H1 (cell line): ENCODE measurements around the gene MVD. TPM values are rescaled to one million over a fixed set of nuclear protein-coding genes. Genes with fewer than 3 reads are reported as not detected.
A peak's percentile ranks its signal among the peaks of the same experiment; 100 is the strongest.

Experiments
- CTCF ChIA-PET: fragments of 300-600 bp; sonication (Branson Sonifier 250); formaldehyde crosslinking; loops from one replicate; lab custom pipeline; 2021; ENCODE audit not compliant: partially characterized antibody; lab: Charles Lee
- POLR2A ChIA-PET: fragments of 300-600 bp; sonication (Branson Sonifier 250); formaldehyde crosslinking; loops from one replicate; lab custom pipeline; 2021; ENCODE audit warnings: inconsistent platforms; ENCODE audit not compliant: partially characterized antibody; lab: Charles Lee
- DNase-seq, 2 experiments: peaks; one replicate each; pipeline versions ENCODE4 v3.0.0 to v3.0.0-alpha.2; 2010 to 2022; ENCODE audit warnings: low spot score in 2 of 2, low read depth in 1 of 2, mixed read lengths in 1 of 2
- FAIRE-seq: peaks from 2 replicates; lab custom pipeline; 2011; peaks lifted over from hg19 to GRCh38; lab: Jason Lieb, UNC
- H2AFZ ChIP-seq: 2 replicates; pipeline ENCODE4 v1.8.1; 2012; ENCODE audit warnings: low read length, inconsistent platforms
- H2AK5ac ChIP-seq: 2 replicates; pipeline ENCODE4 v1.6.1; 2013; ENCODE audit warnings: low read depth, low read length
- H2BK120ac ChIP-seq: replicated peaks from 2 replicates; pipeline ENCODE3; 2013; ENCODE audit warnings: low read depth, low read length, inconsistent platforms
- H2BK12ac ChIP-seq: 2 replicates; pipeline ENCODE4 v1.6.1; 2013; ENCODE audit warnings: low read depth, low read length
- H2BK15ac ChIP-seq: 2 replicates; pipeline ENCODE4 v1.6.1; 2013; ENCODE audit warnings: low read length
- H2BK20ac ChIP-seq: 2 replicates; pipeline ENCODE4 v1.6.1; 2013; ENCODE audit warnings: low read length
- H2BK5ac ChIP-seq: 2 replicates; pipeline ENCODE4 v1.6.1; 2013; ENCODE audit warnings: low read depth, low read length
- H3K14ac ChIP-seq: 2 replicates; pipeline ENCODE4 v1.6.1; 2013; ENCODE audit warnings: inconsistent platforms; ENCODE audit not compliant: insufficient read length
- H3K18ac ChIP-seq: 2 replicates; pipeline ENCODE4 v1.6.1; 2013; ENCODE audit warnings: low read length; ENCODE audit errors: extremely low read depth
- H3K23ac ChIP-seq: 2 replicates; pipeline ENCODE4 v1.6.1; 2013; ENCODE audit warnings: inconsistent platforms; ENCODE audit not compliant: insufficient read length
- H3K23me2 ChIP-seq: 2 replicates; pipeline ENCODE4 v1.6.1; 2013; ENCODE audit warnings: low read depth, low read length
- H3K27ac ChIP-seq: 2 replicates; pipeline ENCODE4 v1.6.1; 2011; ENCODE audit warnings: low read depth, low read length, inconsistent platforms
- H3K27me3 ChIP-seq, 4 experiments: replicated peaks in 1 of 4; 1 replicate in 1 of 4; 2 replicates in 3 of 4; pipeline versions ENCODE4 v1.6.1 to v1.8.1; 2011 to 2013; ENCODE audit warnings: low read length in 3 of 4, mild to moderate bottlenecking in 3 of 4, inconsistent platforms in 2 of 4, mixed read lengths in 2 of 4, moderate library complexity in 1 of 4; ENCODE audit not compliant: control insufficient read depth in 3 of 4, insufficient read depth in 3 of 4; ENCODE audit errors: extremely low read depth in 1 of 4
- H3K36me3 ChIP-seq, 4 experiments: 2 replicates each; pipeline versions ENCODE4 v1.6.1 to v1.8.1; 2011 to 2013; ENCODE audit warnings: mild to moderate bottlenecking in 4 of 4, low read length in 3 of 4, moderate library complexity in 2 of 4, control low read depth in 1 of 4, inconsistent platforms in 1 of 4; ENCODE audit not compliant: insufficient read depth in 4 of 4, control insufficient read depth in 2 of 4
- H3K4ac ChIP-seq: replicated peaks from 2 replicates; pipeline ENCODE3; 2013; ENCODE audit warnings: low read length, low read depth, mixed read lengths, inconsistent platforms; ENCODE audit not compliant: insufficient read length
- H3K4me1 ChIP-seq, 4 experiments: replicated peaks in 1 of 4; 1 replicate in 1 of 4; 2 replicates in 3 of 4; pipeline versions ENCODE4 v1.6.1 to v1.8.1; 2011 to 2013; ENCODE audit warnings: low read length in 3 of 4, inconsistent platforms in 2 of 4, mixed read lengths in 1 of 4; ENCODE audit not compliant: insufficient read depth in 4 of 4, control insufficient read depth in 3 of 4
- H3K4me2 ChIP-seq, 2 experiments: 2 replicates each; pipeline versions ENCODE4 v1.6.1 to v1.8.1; 2011 to 2013; ENCODE audit warnings: low read depth in 2 of 2, low read length in 2 of 2, control low read depth in 1 of 2, inconsistent platforms in 1 of 2, mild to moderate bottlenecking in 1 of 2; ENCODE audit not compliant: insufficient read depth in 1 of 2
- H3K4me3 ChIP-seq, 4 experiments: fragments of 200-600, 300-600 bp in 1 of 4; sonication (generic), shearing (Covaris generic), sonication (Bioruptor Twin) in 1 of 4; 2 replicates each; pipeline versions ENCODE4 v1.5.1 to v1.8.1; 2011 to 2016; ENCODE audit warnings: low read length in 4 of 4, low read depth in 3 of 4, control low read depth in 2 of 4, inconsistent platforms in 2 of 4, mild to moderate bottlenecking in 2 of 4, mixed read lengths in 1 of 4, moderate library complexity in 1 of 4; ENCODE audit not compliant: insufficient read depth in 2 of 4; ENCODE audit errors: extremely low read depth in 1 of 4
- H3K56ac ChIP-seq: replicated peaks from 2 replicates; pipeline ENCODE3; 2013; ENCODE audit warnings: low read depth, mild to moderate bottlenecking, mixed read lengths, low read length, inconsistent platforms; ENCODE audit not compliant: insufficient read length
- H3K79me1 ChIP-seq: 2 replicates; pipeline ENCODE4 v1.6.1; 2013; ENCODE audit warnings: low read depth, low read length, control low read depth
- H3K79me2 ChIP-seq, 2 experiments: 2 replicates each; pipeline versions ENCODE4 v1.6.1 to v1.8.1; 2012 to 2013; ENCODE audit warnings: low read length in 2 of 2, mild to moderate bottlenecking in 2 of 2, inconsistent platforms in 1 of 2; ENCODE audit not compliant: insufficient read depth in 2 of 2, control insufficient read depth in 1 of 2
- H3K9ac ChIP-seq, 4 experiments: replicated peaks in 1 of 4; 1 replicate in 1 of 4; 2 replicates in 3 of 4; pipeline versions ENCODE4 v1.6.1 to v1.8.1; 2011 to 2013; ENCODE audit warnings: low read depth in 3 of 4, low read length in 3 of 4, control low read depth in 2 of 4, mild to moderate bottlenecking in 2 of 4, moderate library complexity in 2 of 4, inconsistent platforms in 1 of 4; ENCODE audit errors: extremely low read depth in 1 of 4
- H3K9me3 ChIP-seq, 2 experiments: 2 replicates each; pipeline versions ENCODE4 v1.6.1 to v1.8.1; 2012 to 2013; ENCODE audit warnings: mild to moderate bottlenecking in 2 of 2, moderate library complexity in 2 of 2, control low read depth in 1 of 2, inconsistent platforms in 1 of 2, low read depth in 1 of 2, low read length in 1 of 2, mixed read lengths in 1 of 2; ENCODE audit not compliant: insufficient read depth in 2 of 2
- H4K20me1 ChIP-seq, 2 experiments: replicated peaks in 1 of 2; 2 replicates each; pipeline versions ENCODE3 to v1.8.1; 2011 to 2013; ENCODE audit warnings: inconsistent platforms in 2 of 2, low read length in 2 of 2, mild to moderate bottlenecking in 1 of 2; ENCODE audit not compliant: insufficient read depth in 2 of 2, control insufficient read depth in 1 of 2
- H4K5ac ChIP-seq: 2 replicates; pipeline ENCODE4 v1.6.1; 2013; ENCODE audit warnings: low read length, low read depth, mixed read lengths, inconsistent platforms; ENCODE audit not compliant: insufficient read length
- H4K8ac ChIP-seq: 2 replicates; pipeline ENCODE4 v1.8.0; 2013; ENCODE audit warnings: mild to moderate bottlenecking, moderate library complexity, low read length, inconsistent platforms; ENCODE audit not compliant: insufficient read depth; ENCODE audit errors: extremely low read depth
- H4K91ac ChIP-seq: replicated peaks from 2 replicates; pipeline ENCODE3; 2013; ENCODE audit warnings: low read length, mixed read lengths, inconsistent platforms; ENCODE audit not compliant: insufficient read length
- ASH2L ChIP-seq: fragments of 200-600, 300-600 bp; sonication (generic); IDR thresholded peaks from one replicate; pipeline ENCODE4 v1.7.1; 2017; ENCODE audit warnings: low read length
- ATF2 ChIP-seq: IDR thresholded peaks from 2 replicates; pipeline ENCODE4 v1.6.1; 2012; ENCODE audit warnings: low read length, inconsistent platforms
- CHD1 ChIP-seq: IDR thresholded peaks from 2 replicates; pipeline ENCODE4 v1.6.1; 2012; ENCODE audit warnings: low read depth, low read length, improper control_type of control experiment
- EGR1 ChIP-seq: IDR thresholded peaks from 2 replicates; pipeline ENCODE4 v1.6.1; 2011; ENCODE audit warnings: low read depth, low read length, borderline replicate concordance
- GABPA ChIP-seq: IDR thresholded peaks from 2 replicates; pipeline ENCODE4 v1.6.1; 2011; ENCODE audit warnings: mild to moderate bottlenecking, low read length, moderate library complexity, borderline replicate concordance; ENCODE audit not compliant: insufficient read depth
- HDAC6 ChIP-seq: IDR thresholded peaks from one replicate; pipeline ENCODE4 v1.7.1; 2012; ENCODE audit warnings: low read depth, mild to moderate bottlenecking, inconsistent platforms, low read length, moderate library complexity
- POU5F1 ChIP-seq: IDR thresholded peaks from 2 replicates; pipeline ENCODE4 v1.6.1; 2011; ENCODE audit warnings: low read depth, mild to moderate bottlenecking, low read length, moderate library complexity
- SAP30 ChIP-seq: fragments of 300-600 bp; sonication (generic); IDR thresholded peaks from 2 replicates; pipeline ENCODE4 v1.7.1; 2012; ENCODE audit warnings: low read length, moderate library complexity, mild to moderate bottlenecking, inconsistent platforms; ENCODE audit not compliant: insufficient read depth, insufficient replicate concordance
- SP1 ChIP-seq: IDR thresholded peaks from 2 replicates; pipeline ENCODE4 v1.6.1; 2011; ENCODE audit warnings: low read depth, low read length
- TBP ChIP-seq: IDR thresholded peaks from 2 replicates; pipeline ENCODE4 v1.6.1; 2011; ENCODE audit warnings: low read depth, low read length, improper control_type of control experiment
- TCF12 ChIP-seq: IDR thresholded peaks from 2 replicates; pipeline ENCODE4 v1.6.1; 2011; ENCODE audit warnings: low read depth, mild to moderate bottlenecking, low read length
- WGBS, 2 experiments: shearing (Covaris generic) in 1 of 2; methylation state at CpG; one replicate each; pipeline versions ENCODE4 v1.1.6 to v1.1.7; 2013 to 2015; ENCODE audit warnings: low lambda C conversion rate in 2 of 2, mixed read lengths in 2 of 2, inconsistent platforms in 1 of 2, low coverage in 1 of 2, missing lambda C conversion rate in 1 of 2; ENCODE audit not compliant: insufficient replicate concordance in 2 of 2, insufficient coverage in 1 of 2, insufficient read length in 1 of 2; ENCODE audit errors: extremely low coverage in 1 of 2, missing lambda C conversion rate in 1 of 2; 5-methylcytosine and 5-hydroxymethylcytosine counted together
- polyA plus RNA-seq, 7 experiments: library from polyadenylated mRNA; depleted of rRNA in 3 of 7; stranded (reverse) in 5 of 7; unstranded in 2 of 7; fragments of >200 nt in 5 of 7; fragments of 200-250 nt in 2 of 7; gene quantifications; 1 replicate in 5 of 7; 2 replicates in 1 of 7; 4 replicates in 1 of 7; pipeline versions ENCODE4 v1.2.1 to v1.2.3, GENCODE V29; 2011 to 2013; ENCODE audit warnings: missing spikeins in 2 of 7, mixed read lengths in 2 of 7
- total RNA-seq: library from RNA; stranded (reverse); fragmentation: NEBNext Ultra II Directional; extraction: Animal tissue kit (Norgen Biotek cat#: 25700); gene quantifications from 2 replicates; pipeline ENCODE4 v1.2.1, GENCODE V29; 2021
- TF ChIP-seq, protein P1 (sequence below): IDR thresholded peaks from 2 replicates; pipeline ENCODE4 v1.6.1; 2011; ENCODE audit warnings: low read length, improper control_type of control experiment

MVD gene
- total and polyA plus RNA-seq, 2 of the 8 experiments (the other 6 are each of a cell fraction or from before 2014, with no cell fraction given): 47.2 to 77.3 TPM

DNA sequence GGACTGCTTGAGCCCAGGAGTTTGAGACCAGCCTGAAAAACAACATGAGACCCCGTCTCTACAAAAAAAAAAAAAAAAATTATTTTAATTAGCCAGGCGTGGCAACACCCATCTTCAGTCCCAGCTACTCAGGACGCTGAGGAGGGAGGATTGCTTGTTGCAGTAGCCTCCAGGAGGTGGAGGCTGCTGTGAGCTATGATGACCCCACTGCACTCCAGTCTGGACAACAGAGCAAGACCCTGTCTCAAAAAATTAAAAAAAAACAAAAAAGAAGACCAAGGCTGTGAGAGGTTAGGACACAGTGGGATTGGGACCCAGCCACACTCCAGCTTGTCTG lies 24.8 kb upstream of the MVD start:
- Histone ChIP-seq H2AK5ac (no peak overlapping the region), H3K23ac (no peak overlapping the region), H2BK120ac (no peak overlapping the region), H3K79me2 (no peaks in the 10 kb centered on the region), H3K4me1 (peaks cover 0 to 8% (median 6%) of the 10 kb centered on the region in 4 experiments; a peak in 6 of 7 replicates), H3K56ac (no peak overlapping the region), H2BK15ac (no peak overlapping the region), H3K4me3 (no peak overlapping the region), H2AFZ (no peak overlapping the region), H4K20me1 (peaks cover 0 to 1% of the 10 kb centered on the region in 2 experiments), H3K9ac (no peak overlapping the region), H4K5ac (no peak overlapping the region), H3K4me2 (no peak overlapping the region; a peak in 1 of 4 replicates), H3K14ac (no peak overlapping the region), H3K9me3 (no peaks in the 10 kb centered on the region), H3K23me2 (peaks cover 13% of the 10 kb centered on the region; the same call in 1 of the 2 replicates), H3K79me1 (no peaks in the 10 kb centered on the region), H3K27me3 (peaks cover 0 to 12% (median 9%) of the 10 kb centered on the region in 4 experiments; a peak in 3 of 7 replicates), H2BK20ac (no peak overlapping the region), H2BK5ac (0 out of 2 replicates have a peak overlapping the region, but pooled peaks have one; percentile 35), H3K18ac (no peak overlapping the region), H3K27ac (no peak overlapping the region), H4K91ac (no peak overlapping the region), H3K36me3 (no peaks in the 10 kb centered on the region), H3K4ac (no peak overlapping the region), H4K8ac (no peak overlapping the region), H2BK12ac (no peak overlapping the region)
- POLR2A ChIA-PET: interaction anchor here (1.1 to 2.3 kb wide), 7 partner anchors 10 to 122 kb away, joined by 3 to 8 read pairs (median 4); no protein-coding TSS in a partner anchor
- FAIRE-seq (no peak), DNase-seq (no peak)
- WGBS, 2 experiments: 74% methylated on average over 3 of the region's 3 CpGs; no CpG with 5 or more reads in 1 of the 2 experiments
- CTCF ChIA-PET: interaction anchor here (0.6 to 5.7 kb wide), 11 partner anchors 11 to 739 kb away, joined by 3 to 87 read pairs (median 4); no protein-coding TSS in a partner anchor
- no peak for TF ChIP-seq GABPA
- no peak for TF ChIP-seq EGR1
- no peak for TF ChIP-seq CHD1
- TF ChIP-seq ASH2L: no peak
- no peak for TF ChIP-seq SP1
- TF ChIP-seq HDAC6: no peak
- no peak for TF ChIP-seq TCF12
- TF ChIP-seq, protein P1, sequence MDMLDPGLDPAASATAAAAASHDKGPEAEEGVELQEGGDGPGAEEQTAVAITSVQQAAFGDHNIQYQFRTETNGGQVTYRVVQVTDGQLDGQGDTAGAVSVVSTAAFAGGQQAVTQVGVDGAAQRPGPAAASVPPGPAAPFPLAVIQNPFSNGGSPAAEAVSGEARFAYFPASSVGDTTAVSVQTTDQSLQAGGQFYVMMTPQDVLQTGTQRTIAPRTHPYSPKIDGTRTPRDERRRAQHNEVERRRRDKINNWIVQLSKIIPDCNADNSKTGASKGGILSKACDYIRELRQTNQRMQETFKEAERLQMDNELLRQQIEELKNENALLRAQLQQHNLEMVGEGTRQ: no peak
- no peak for TF ChIP-seq SAP30
- no peak for TF ChIP-seq ATF2
- TF ChIP-seq TBP: no peak
- TF ChIP-seq POU5F1: no peak
